AG09319 (cell line): ENCODE measurements around the gene DUSP8.
"Not testable (repeated sequence)": the region's sequence is repeated elsewhere in the genome, so short reads cannot be mapped to it uniquely, and the experiment has no call there.

Experiments
- DNase-seq: peaks from one replicate; pipeline ENCODE4 v3.0.0-alpha.2; 2010; ENCODE audit warnings: low read depth; ENCODE audit errors: extremely low read depth
- CTCF ChIP-seq: IDR thresholded peaks from 2 replicates; pipeline ENCODE4 v1.5.1; 2011; ENCODE audit warnings: low read depth, mild to moderate bottlenecking, inconsistent platforms, low read length, moderate library complexity

DUSP8 gene

GRCh38 chr11:1592628-1593027 lies 20.6 kb upstream of the DUSP8 start:
- DNase-seq, result no peak
- TF ChIP-seq CTCF, result no peak

GRCh38 chr11:1589996-1590395 lies 17.9 kb upstream of the DUSP8 start:
- no peak for DNase-seq
- TF ChIP-seq CTCF, result no peak

- DNase-seq, result not testable (repeated sequence)
Observed at GRCh38 chr11:1589191-1589963, 17.3 kb upstream of the DUSP8 start.

- no peak for TF ChIP-seq CTCF
- DNase-seq, result no peak
Observed at GRCh38 chr11:1586699-1587098, 14.6 kb upstream of the DUSP8 start.

GRCh38 chr11:1584661-1585370 lies 12.7 kb upstream of the DUSP8 start, which contains the start of gene KRTAP5-1:
Gene KRTAP5-1, minus strand, starts transcription at chr11:1585283. Its CDS starts 34 bp downstream, at chr11:1585249.
- not testable (repeated sequence) for DNase-seq

GRCh38 chr11:1582909-1583308 lies 10.8 kb upstream of the DUSP8 start:
- not testable (repeated sequence) for DNase-seq

GRCh38 chr11:1581976-1582375 lies 9.9 kb upstream of the DUSP8 start:
- DNase-seq, result no peak
- TF ChIP-seq CTCF, result no peak

- TF ChIP-seq CTCF, result no peak
- DNase-seq, result no peak
Observed at GRCh38 chr11:1576825-1577224, 4.8 kb upstream of the DUSP8 start.

- not testable (repeated sequence) for DNase-seq
Observed at GRCh38 chr11:1575756-1576155, 3.7 kb upstream of the DUSP8 start.
